Astrocyte (in vitro differentiated cells and primary cell): ENCODE measurements around the gene CSAD. TPM values are rescaled to one million over a fixed set of nuclear protein-coding genes. Genes with fewer than 3 reads are reported as not detected.
A peak's percentile ranks its signal among the peaks of the same experiment; 100 is the strongest.

Experiments
- DNase-seq: peaks from one replicate; pipeline ENCODE4 v3.0.0-alpha.2; 2010; ENCODE audit warnings: low read depth
- FAIRE-seq: peaks from 2 replicates; lab custom pipeline; 2011; peaks lifted over from hg19 to GRCh38; lab: Jason Lieb, UNC
- H2AFZ ChIP-seq: 2 replicates; pipeline ENCODE4 v1.6.0; 2012; ENCODE audit warnings: low read depth, low read length, inconsistent platforms
- H3K27ac ChIP-seq: 2 replicates; pipeline ENCODE4 v1.5.1; 2011; ENCODE audit warnings: low read depth, low read length, inconsistent platforms
- H3K27me3 ChIP-seq: 2 replicates; pipeline ENCODE4 v1.6.0; 2011; ENCODE audit warnings: low read length, inconsistent platforms; ENCODE audit not compliant: insufficient read depth
- H3K36me3 ChIP-seq: 2 replicates; pipeline ENCODE4 v1.5.1; 2011; ENCODE audit warnings: low read length, inconsistent platforms; ENCODE audit not compliant: insufficient read depth
- H3K4me1 ChIP-seq: 2 replicates; pipeline ENCODE4 v1.5.1; 2011; ENCODE audit warnings: low read length, inconsistent platforms; ENCODE audit not compliant: insufficient read depth
- H3K4me2 ChIP-seq: 2 replicates; pipeline ENCODE4 v1.6.0; 2012; ENCODE audit warnings: low read length, inconsistent platforms
- H3K4me3 ChIP-seq: 2 replicates; pipeline ENCODE4 v1.5.1; 2011; ENCODE audit warnings: low read depth, mild to moderate bottlenecking, low read length, inconsistent platforms; ENCODE audit not compliant: insufficient read depth
- H3K79me2 ChIP-seq: 2 replicates; pipeline ENCODE4 v1.6.0; 2012; ENCODE audit warnings: mild to moderate bottlenecking, low read length, inconsistent platforms; ENCODE audit not compliant: insufficient read depth
- H3K9ac ChIP-seq: 2 replicates; pipeline ENCODE4 v1.6.0; 2012; ENCODE audit warnings: mild to moderate bottlenecking, low read length, inconsistent platforms
- H3K9me3 ChIP-seq: 2 replicates; pipeline ENCODE4 v1.5.1; 2012; ENCODE audit warnings: low read depth, mild to moderate bottlenecking, low read length, inconsistent platforms; ENCODE audit not compliant: insufficient read depth
- H4K20me1 ChIP-seq: 2 replicates; pipeline ENCODE4 v1.6.0; 2012; ENCODE audit warnings: low read length, inconsistent platforms; ENCODE audit not compliant: insufficient read depth
- H3K27ac Mint-ChIP-seq: one replicate; pipeline ENCODE4 v1.8.0; 2021; ENCODE audit warnings: mild to moderate bottlenecking, mixed read lengths; ENCODE audit not compliant: unreplicated experiment
- H3K27me3 Mint-ChIP-seq: one replicate; pipeline ENCODE4 v1.8.0; 2021; ENCODE audit warnings: low read depth, mixed read lengths; ENCODE audit not compliant: unreplicated experiment
- H3K36me3 Mint-ChIP-seq: one replicate; pipeline ENCODE4 v1.8.0; 2021; ENCODE audit warnings: low read depth, mixed read lengths; ENCODE audit not compliant: unreplicated experiment
- H3K4me1 Mint-ChIP-seq: one replicate; pipeline ENCODE4 v1.8.0; 2021; ENCODE audit warnings: low read depth, mixed read lengths; ENCODE audit not compliant: unreplicated experiment
- H3K4me3 Mint-ChIP-seq: one replicate; pipeline ENCODE4 v1.8.0; 2021; ENCODE audit warnings: mild to moderate bottlenecking, moderate library complexity, mixed read lengths; ENCODE audit not compliant: unreplicated experiment
- H3K9me3 Mint-ChIP-seq: one replicate; pipeline ENCODE4 v1.8.0; 2021; ENCODE audit warnings: mild to moderate bottlenecking, mixed read lengths; ENCODE audit not compliant: unreplicated experiment
- EZH2 ChIP-seq: IDR thresholded peaks from 2 replicates; pipeline ENCODE4 v1.6.1; 2012; ENCODE audit warnings: mild to moderate bottlenecking, low read length, inconsistent platforms; ENCODE audit not compliant: insufficient read depth
- total RNA-seq: library from RNA; stranded (reverse); gene quantifications from 2 replicates; pipeline ENCODE4 v1.2.1, GENCODE V29; 2021
- TF ChIP-seq, protein P1 (sequence below): IDR thresholded peaks from 2 replicates; pipeline ENCODE4 v1.5.1; 2011; ENCODE audit warnings: low read depth, mild to moderate bottlenecking, inconsistent platforms, low read length, moderate library complexity; ENCODE audit not compliant: insufficient read depth

Gene CSAD
- total RNA-seq, 1 donor from 2014 or later = 19.4 TPM

- H3K36me3 Mint-ChIP-seq = peaks cover 39% of the 10 kb centered on the region
- H3K27ac Mint-ChIP-seq = peak overlapping the region; percentile 5
- peaks cover 45% of the 10 kb centered on the region for H4K20me1 ChIP-seq
- H3K9me3 Mint-ChIP-seq = no peaks in the 10 kb centered on the region
- H3K9ac ChIP-seq = no peak overlapping the region
- H3K27me3 Mint-ChIP-seq = no peaks in the 10 kb centered on the region
- FAIRE-seq (no peak), DNase-seq (no peak)
- H3K36me3 ChIP-seq = peaks cover 44% of the 10 kb centered on the region
- H3K9me3 ChIP-seq = no peaks in the 10 kb centered on the region
- peaks cover 23% of the 10 kb centered on the region for H3K4me1 ChIP-seq
- H3K4me3 Mint-ChIP-seq = no peak overlapping the region
- H2AFZ ChIP-seq = no peak overlapping the region
- no peak overlapping the region for H3K4me3 ChIP-seq
- peaks cover 18% of the 10 kb centered on the region for H3K4me1 Mint-ChIP-seq
- TF ChIP-seq, protein P1, sequence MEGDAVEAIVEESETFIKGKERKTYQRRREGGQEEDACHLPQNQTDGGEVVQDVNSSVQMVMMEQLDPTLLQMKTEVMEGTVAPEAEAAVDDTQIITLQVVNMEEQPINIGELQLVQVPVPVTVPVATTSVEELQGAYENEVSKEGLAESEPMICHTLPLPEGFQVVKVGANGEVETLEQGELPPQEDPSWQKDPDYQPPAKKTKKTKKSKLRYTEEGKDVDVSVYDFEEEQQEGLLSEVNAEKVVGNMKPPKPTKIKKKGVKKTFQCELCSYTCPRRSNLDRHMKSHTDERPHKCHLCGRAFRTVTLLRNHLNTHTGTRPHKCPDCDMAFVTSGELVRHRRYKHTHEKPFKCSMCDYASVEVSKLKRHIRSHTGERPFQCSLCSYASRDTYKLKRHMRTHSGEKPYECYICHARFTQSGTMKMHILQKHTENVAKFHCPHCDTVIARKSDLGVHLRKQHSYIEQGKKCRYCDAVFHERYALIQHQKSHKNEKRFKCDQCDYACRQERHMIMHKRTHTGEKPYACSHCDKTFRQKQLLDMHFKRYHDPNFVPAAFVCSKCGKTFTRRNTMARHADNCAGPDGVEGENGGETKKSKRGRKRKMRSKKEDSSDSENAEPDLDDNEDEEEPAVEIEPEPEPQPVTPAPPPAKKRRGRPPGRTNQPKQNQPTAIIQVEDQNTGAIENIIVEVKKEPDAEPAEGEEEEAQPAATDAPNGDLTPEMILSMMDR = no peak
- TF ChIP-seq EZH2 = no peak
- no peaks in the 10 kb centered on the region for H3K27me3 ChIP-seq
- H3K79me2 ChIP-seq = peaks cover 37% of the 10 kb centered on the region
- no peak overlapping the region for H3K4me2 ChIP-seq
- H3K27ac ChIP-seq = no peak overlapping the region
These were observed 4.9 kb upstream of the CSAD start for GRCh38 chr12:53185582-53186153.

DNA sequence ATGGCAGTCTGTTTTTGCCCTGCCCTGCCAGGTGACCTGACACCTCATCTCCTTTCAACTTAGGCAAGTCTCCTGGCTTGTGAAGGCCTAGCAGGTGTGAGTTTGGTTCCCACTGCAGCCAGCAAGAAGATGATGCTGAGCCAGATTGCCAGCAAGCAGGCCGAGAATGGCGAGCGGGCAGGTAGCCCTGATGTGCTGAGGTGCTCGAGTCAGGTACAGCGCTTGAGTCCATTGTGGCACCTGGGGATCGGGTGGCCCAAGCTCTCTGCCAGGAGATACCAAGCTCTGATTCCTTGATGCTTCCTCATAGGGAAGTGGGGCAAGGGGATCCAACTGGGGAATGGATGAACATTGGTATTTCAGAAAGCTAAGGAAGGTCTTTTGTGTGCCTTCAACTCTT lies 4.1 kb upstream of the CSAD start:
- Histone ChIP-seq H3K4me3 (no peak overlapping the region), H3K36me3 (peaks cover 44% of the 10 kb centered on the region), H3K9ac (no peak overlapping the region), H3K79me2 (peaks cover 37% of the 10 kb centered on the region), H3K27me3 (no peaks in the 10 kb centered on the region), H3K9me3 (no peaks in the 10 kb centered on the region), H3K4me1 (peaks cover 26% of the 10 kb centered on the region), H3K4me2 (no peak overlapping the region), H3K27ac (no peak overlapping the region), H2AFZ (no peak overlapping the region), H4K20me1 (peaks cover 45% of the 10 kb centered on the region)
- Mint-ChIP-seq H3K36me3 (peaks cover 39% of the 10 kb centered on the region), H3K4me3 (no peak overlapping the region), H3K27me3 (no peaks in the 10 kb centered on the region), H3K27ac (no peak overlapping the region), H3K9me3 (no peaks in the 10 kb centered on the region), H3K4me1 (peaks cover 17% of the 10 kb centered on the region)
- no peak for DNase-seq
- no peak for TF ChIP-seq EZH2
- TF ChIP-seq, protein P1 = no peak
- FAIRE-seq = no peak

- DNase-seq = no peak
- Mint-ChIP-seq H3K4me3 (peak overlapping the region; percentile 95), H3K4me1 (peaks cover 18% of the 10 kb centered on the region), H3K9me3 (no peaks in the 10 kb centered on the region), H3K27ac (no peak overlapping the region), H3K36me3 (peaks cover 39% of the 10 kb centered on the region), H3K27me3 (no peaks in the 10 kb centered on the region)
- Histone ChIP-seq H3K4me1 (peaks cover 30% of the 10 kb centered on the region), H3K36me3 (peaks cover 41% of the 10 kb centered on the region), H2AFZ (no peak overlapping the region), H3K79me2 (peaks cover 40% of the 10 kb centered on the region), H3K4me2 (peak overlapping the region; percentile 96), H4K20me1 (peaks cover 45% of the 10 kb centered on the region), H3K27me3 (no peaks in the 10 kb centered on the region), H3K9ac (no peak overlapping the region), H3K9me3 (no peaks in the 10 kb centered on the region), H3K4me3 (no peak overlapping the region), H3K27ac (no peak overlapping the region)
- no peak for TF ChIP-seq EZH2
- TF ChIP-seq, protein P1 = no peak
- no peak for FAIRE-seq
These were observed 2.2 kb upstream of the CSAD start for GRCh38 chr12:53182903-53183302.
